H1 (cell line): ENCODE data around the gene OR11L1.

Experiments
- RAD21 ChIP-seq, 2 experiments: IDR thresholded peaks in 1 of 2; conservative IDR thresholded peaks in 1 of 2; 2 replicates each; pipeline ENCODE4 v1.6.1; 2011; ENCODE audit warnings: low read depth in 2 of 2, low read length in 2 of 2, improper control_type of control experiment in 1 of 2, inconsistent platforms in 1 of 2, mild to moderate bottlenecking in 1 of 2, moderate library complexity in 1 of 2
- SRF ChIP-seq: IDR thresholded peaks from 2 replicates; pipeline ENCODE4 v1.6.1; 2011; ENCODE audit warnings: mild to moderate bottlenecking, low read depth, low read length, moderate library complexity
- TEAD4 ChIP-seq: IDR thresholded peaks from 2 replicates; pipeline ENCODE4 v1.6.1; 2012; ENCODE audit warnings: low read depth, low read length, inconsistent platforms, mixed read lengths

DNA sequence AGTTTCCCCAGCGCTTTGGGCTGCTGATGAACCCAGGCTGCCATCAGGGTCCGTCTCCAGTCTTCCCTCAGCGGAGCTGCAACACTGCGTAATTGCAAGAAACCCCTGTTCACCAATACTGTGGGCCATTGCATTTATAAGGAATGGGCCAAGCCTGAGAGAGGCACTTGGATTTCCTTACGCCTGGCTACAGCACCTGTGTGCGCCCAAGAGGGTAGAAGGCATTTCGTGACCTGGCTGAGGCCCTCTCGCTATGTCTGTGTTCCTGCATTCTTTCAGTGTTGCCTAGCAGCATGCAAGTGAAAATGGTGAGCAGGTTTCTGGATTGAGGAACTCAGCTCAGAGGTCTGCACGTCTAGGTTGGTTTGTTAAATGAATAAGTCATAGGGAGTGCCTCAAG, 41.6 kb upstream of the OR11L1 start:
- TF ChIP-seq TEAD4, result no peak
- TF ChIP-seq RAD21 (IDR thresholded peaks at IDR 0.05 in 1 of 2, conservative IDR thresholded peaks at IDR 0.05 in 1 of 2; ENCODE audit: low read depth in 2 of 2, low read length in 2 of 2), result no peak
- TF ChIP-seq SRF, result no peak
